ENCODE measurements around the gene ZNRF4.
"Not testable (repeated sequence)": the region's sequence is repeated elsewhere in the genome, so short reads cannot be mapped to it uniquely, and the experiment has no call there.

ZNRF4 gene

GRCh38 chr19:5477451-5478215 is 22.4 kb downstream of the ZNRF4 start:
- no peak for DNase-seq

DNA sequence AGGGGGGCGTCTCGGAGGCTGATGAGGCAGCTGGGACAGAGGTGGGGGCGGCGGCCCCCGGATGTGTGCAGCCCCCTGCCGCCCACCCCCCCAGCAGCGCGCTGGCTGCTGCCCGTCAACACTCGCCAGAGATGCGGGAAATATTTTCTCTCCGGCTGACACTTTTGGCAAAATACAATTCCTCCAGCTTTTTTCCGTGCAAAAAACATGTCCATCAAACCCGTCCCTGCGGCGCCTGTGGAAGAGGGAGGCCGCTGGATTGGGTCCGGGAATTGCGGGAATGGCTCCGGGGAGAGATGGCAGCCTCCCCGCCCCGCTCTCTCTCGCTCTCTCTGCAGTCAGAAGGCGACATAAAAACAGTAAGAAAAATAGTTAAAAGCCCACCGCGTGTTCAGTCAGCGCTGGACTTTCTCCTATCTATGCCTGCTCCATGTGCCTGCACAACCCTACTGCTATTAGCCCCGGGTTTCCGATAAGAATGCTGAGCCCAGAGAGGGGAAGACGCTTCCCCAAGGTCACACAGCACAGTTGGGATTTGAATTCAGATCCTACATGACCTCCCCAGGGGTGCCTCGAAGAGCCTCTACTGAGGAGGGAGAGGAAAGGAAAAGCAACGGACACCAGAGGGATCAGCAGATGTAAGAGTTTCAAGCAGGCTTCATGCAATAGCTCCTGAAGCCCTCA is 23.2 kb downstream of the ZNRF4 start:
- DNase-seq = no peak

GRCh38 chr19:5478925-5479588 is 23.8 kb downstream of the ZNRF4 start:
- DNase-seq = no peak

- no peak for DNase-seq
These were observed 24.7 kb downstream of the ZNRF4 start for GRCh38 chr19:5479958-5480357.

GRCh38 chr19:5480427-5480836 is 25.2 kb downstream of the ZNRF4 start:
- DNase-seq = no peak

- DNase-seq = no peak
These were observed 26.7 kb downstream of the ZNRF4 start for GRCh38 chr19:5481957-5482356.

DNA sequence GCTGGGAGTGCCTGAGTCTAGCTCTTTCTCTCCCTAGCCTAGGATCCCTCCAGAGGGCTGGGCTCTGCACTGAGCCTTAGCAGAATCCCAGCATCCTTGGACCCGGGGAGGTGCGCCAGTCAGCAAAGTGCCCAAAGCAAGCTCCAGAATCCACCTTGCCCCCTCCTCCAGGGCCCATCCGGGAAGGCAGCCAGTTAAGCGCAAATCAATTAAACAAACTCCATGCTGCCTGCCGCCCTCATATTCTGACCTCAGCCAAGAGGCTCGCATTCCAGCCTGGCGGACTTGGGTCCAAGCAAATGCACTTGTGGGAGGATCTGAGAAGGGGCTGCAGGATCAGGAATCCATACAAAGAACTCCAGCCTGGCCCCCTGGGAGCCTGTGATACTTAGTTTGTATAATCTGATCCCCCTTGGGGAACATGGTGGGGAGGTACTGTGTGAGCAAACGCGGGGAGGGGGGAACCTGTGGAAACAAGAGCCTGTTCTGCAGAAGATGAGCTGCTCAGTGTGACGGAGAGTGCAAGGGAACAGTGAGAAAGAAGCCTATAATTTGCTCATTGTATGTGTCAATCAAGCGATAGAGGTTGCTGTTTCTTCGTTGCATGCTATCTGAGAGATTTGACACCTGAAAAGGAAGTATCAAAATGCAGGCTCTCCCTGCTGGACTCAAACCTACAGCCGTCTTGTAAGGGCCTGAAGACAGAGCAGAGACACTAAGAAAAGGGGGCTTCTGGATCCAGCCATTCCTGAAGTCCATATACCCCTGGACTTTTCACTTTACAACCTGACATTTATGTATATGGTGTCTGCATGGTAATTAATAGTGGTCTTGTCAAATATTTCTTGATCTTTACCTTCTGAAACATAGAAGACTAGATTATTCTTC is 29.4 kb downstream of the ZNRF4 start:
- DNase-seq = no peak

DNA sequence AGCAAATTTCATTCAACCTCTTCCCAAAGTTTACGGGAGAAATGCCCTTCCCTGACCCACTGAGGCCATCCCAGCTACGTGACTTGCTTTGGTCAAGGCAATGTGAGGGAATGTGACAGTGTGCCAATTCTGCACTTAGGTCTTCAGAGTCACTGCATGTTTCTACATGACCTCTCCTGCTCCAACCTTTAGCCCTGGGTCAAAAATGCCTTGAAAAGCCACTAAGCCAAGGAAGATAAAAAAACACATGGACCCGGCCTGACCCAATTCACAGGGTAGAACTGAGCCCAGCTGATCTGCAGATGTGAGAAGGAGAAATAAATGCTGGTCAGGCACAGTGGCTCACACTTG is 30.0 kb downstream of the ZNRF4 start:
- no peak for DNase-seq

- DNase-seq = not testable (repeated sequence)
These were observed 30.4 kb downstream of the ZNRF4 start for GRCh38 chr19:5485658-5486057.

DNA sequence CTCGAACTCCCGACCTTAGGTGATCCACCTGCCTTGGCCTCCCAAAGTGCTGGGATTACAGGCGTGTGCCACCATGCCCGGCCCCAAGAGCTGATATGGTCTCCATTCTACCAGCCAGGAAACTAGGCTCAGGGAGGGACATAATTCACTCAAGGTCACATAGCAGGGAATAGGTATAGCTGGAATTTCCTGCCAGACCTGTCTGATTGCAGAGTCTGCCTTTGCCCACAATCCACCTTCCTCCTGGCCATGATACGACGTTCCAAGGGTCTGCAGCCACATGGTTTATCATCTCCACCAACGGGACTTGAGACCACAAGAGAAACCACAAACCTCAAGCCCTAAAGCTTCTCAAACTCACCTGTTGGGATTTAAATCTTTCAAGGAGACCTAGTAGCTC is 32.0 kb downstream of the ZNRF4 start:
- DNase-seq = no peak

GRCh38 chr19:5489551-5489950 is 34.3 kb downstream of the ZNRF4 start:
- no peak for DNase-seq

GRCh38 chr19:5491565-5491964 is 36.3 kb downstream of the ZNRF4 start:
- DNase-seq = no peak

DNA sequence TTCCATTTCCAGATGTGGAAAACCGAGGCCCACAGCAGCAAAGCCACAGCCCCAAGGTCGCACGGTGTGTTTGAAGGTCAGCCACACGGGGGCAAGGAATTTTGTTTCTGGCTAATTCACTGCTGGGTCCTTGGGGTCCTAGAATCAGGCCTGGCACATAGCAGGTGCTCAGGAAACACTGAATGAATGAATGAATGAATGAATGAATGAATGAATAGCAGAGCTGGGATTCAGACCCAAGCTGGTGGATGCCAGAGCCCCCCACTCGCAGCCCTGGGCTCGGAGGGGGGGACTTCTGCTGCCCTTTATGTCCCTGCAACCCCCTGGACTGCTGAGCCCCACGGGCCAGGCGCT is 37.0 kb downstream of the ZNRF4 start:
- no peak for DNase-seq

GRCh38 chr19:5492635-5493409 is 37.6 kb downstream of the ZNRF4 start:
- DNase-seq = no peak

- DNase-seq = no peak
These were observed 39.6 kb downstream of the ZNRF4 start for GRCh38 chr19:5494773-5495172.

GRCh38 chr19:5495792-5496191 is 40.6 kb downstream of the ZNRF4 start:
- DNase-seq = no peak

GRCh38 chr19:5497297-5497696 is 42.1 kb downstream of the ZNRF4 start:
- DNase-seq = no peak

DNA sequence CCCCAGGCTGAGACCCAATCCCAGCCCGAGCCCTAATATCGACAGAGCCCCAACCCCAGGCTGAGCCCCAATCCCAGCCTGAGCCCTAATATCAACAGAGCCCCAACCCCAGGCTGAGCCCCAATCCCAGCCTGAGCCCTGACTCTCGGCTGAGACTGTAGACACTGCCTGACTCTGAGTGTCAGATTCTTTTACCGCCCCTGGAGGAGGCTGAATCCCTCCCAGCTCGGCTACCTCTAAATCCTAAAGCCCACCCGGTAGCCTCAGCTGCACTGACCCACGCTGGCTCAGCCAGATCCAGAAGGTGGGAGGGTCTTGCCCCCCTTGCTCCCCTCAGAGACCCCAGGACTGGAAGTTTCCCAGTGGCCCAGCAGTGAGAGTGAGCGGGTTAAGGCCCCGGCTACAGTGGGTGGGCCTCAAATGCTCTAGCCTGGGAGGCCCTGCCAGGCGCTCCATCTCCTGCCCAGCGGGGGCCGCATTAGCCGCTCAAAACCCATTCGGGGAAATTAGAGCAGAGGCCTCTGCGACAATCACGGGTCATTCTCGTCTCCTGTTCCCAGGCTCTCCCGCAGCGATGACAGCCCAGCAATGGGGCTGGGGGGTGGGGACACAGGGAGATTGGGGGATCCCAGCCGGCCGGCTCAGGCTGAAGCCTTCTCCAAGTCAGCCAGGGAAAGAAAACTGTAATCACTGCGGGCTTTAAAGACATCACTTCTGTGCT is 43.8 kb downstream of the ZNRF4 start:
- DNase-seq = no peak

DNA sequence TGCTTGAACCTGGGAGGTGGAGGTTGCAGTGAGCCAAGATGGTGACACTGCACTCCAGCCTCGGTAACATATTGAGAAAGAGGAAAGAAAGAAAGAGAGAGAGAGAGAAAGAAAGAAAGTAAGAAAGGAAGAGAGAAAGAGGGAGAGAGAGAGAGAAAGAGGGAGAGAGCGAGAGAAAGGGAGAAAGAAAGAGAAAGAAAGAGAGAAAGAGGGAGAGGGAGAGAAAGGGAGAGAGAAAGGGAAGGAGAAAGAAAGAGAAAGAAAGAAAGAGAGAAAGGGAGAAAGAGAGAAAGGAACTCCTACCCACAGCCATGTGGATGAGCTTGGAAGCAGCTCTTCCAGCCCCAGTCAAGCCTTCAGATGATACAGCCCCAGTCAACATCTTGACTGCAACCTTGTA is 46.7 kb downstream of the ZNRF4 start:
- no peak for DNase-seq

DNA sequence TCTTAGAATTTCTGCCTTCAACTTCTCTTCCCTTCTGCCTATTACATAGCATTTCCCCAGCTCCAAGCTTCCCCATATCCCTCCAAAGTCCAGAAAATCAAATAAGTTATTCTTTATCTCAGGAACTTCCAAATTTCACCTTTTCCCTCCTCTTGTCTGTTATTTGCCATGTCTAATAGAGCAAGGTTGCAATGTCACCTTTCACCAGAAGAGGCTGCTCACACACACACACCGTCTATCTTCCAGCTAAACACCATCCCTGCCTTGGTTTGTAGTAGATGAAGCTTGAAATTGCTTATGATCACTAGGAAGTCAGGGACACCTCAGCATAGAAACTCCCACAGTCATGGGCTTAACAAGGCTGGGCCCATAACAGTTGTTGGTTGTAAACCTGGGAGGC is 48.4 kb downstream of the ZNRF4 start:
- no peak for DNase-seq

- DNase-seq = no peak
These were observed 48.9 kb downstream of the ZNRF4 start for GRCh38 chr19:5504114-5504513.
